NCI-H460 (cell line): Measurements from ENCODE around the gene TEAD1. TPM values are rescaled to one million over a fixed set of nuclear protein-coding genes. Genes with fewer than 3 reads are reported as not detected.
A peak's percentile ranks its signal among the peaks of the same experiment; 100 is the strongest.

Experiments used
- DNase-seq: peaks from one replicate; pipeline ENCODE4 v3.0.0-alpha.2; 2016; ENCODE audit warnings: low read depth; ENCODE audit errors: extremely low read depth
- total RNA-seq: library from RNA; depleted of rRNA; stranded (reverse); fragments of >200 nt; shearing (Covaris generic); gene quantifications from 2 replicates; pipeline ENCODE4 v1.2.3, GENCODE V29; 2014

TEAD1 gene
- total RNA-seq, 1 experiment from 2014 or later = 123 TPM

DNA sequence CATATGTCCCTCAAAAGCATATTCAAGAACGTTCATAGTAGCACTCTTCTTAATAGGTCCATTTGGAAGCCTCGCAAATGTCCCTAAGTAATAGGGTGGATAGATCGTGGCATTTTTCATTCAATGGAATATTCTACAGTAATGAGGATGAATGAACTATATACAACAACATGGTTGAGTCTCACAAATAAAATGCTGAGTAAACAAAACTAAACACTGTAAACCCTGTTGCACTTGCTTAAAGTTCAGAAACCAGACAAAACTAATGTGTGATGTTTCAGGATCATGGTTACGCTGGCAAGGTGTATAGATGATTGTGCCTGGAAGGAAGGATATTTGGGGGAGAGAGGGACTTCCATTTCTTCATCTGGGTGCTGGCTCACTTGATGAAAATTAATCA, 244.4 kb downstream of the TEAD1 start:
- no peak for DNase-seq

GRCh38 chr11:12922418-12922817, 248.2 kb downstream of the TEAD1 start:
- DNase-seq = no peak

GRCh38 chr11:12922980-12923507, 248.8 kb downstream of the TEAD1 start:
- no peak for DNase-seq

- no peak for DNase-seq
These were observed 250.4 kb downstream of the TEAD1 start for GRCh38 chr11:12924650-12925049.

DNA sequence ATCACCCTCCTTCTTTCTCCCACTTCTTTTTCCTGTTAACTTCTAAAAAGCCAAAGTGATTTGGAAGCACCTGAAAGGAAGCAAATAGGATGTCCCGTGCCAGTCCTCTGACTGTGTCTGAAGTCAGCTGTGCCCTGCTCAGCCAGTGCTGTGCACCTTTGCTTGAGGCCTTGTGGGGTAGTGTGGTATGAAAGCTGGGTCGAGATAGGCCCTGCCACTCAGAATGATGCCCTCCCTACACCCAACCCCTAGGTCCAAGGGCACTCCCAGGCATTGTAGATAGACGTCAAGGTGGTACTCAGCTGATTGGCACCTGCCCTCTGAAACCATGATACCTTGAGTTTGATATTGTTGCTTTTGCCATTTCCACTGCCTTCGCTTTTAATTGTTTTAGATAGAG, 251.3 kb downstream of the TEAD1 start:
- DNase-seq = no peak

DNA sequence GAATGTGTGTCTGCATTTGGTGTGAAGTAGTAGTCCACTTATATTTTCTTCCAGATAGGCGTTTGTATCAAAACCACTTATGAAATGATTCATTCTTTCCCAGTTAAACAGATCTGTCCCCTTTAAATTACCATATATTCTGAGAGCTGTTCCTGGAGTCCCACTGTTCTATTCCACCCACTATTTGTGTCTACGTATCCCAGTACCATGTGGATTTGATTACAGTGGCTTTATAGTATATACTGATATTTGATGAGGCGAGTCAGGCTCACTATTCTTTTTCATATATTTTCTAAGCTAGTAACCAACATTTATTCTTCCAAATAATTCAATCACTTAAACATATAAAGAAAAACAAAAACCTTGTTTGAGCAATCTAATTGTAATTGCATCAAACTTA, 253.0 kb downstream of the TEAD1 start:
- no peak for DNase-seq

DNA sequence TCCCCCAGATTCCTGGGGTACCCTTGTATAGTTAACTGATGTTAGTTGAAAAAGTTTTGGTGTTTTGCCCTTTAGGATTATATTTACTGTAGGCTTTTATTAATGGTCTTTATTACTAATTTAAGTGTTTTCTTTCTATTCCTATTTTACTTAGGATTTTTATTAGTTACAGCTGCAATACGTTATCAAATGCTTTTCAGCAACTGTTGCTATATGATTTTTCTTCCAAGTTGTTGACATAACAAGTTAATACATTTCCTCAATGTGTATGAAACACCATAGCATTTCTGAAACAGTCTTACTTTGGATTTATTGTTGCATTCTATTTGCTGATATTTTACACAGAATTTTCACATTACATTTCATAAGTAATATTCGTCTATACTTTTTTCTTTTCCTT, 253.7 kb downstream of the TEAD1 start:
- DNase-seq = no peak

- DNase-seq = no peak
These were observed 256.6 kb downstream of the TEAD1 start for GRCh38 chr11:12930850-12931249.

- DNase-seq = no peak
These were observed 258.3 kb downstream of the TEAD1 start for GRCh38 chr11:12932485-12932884.

DNA sequence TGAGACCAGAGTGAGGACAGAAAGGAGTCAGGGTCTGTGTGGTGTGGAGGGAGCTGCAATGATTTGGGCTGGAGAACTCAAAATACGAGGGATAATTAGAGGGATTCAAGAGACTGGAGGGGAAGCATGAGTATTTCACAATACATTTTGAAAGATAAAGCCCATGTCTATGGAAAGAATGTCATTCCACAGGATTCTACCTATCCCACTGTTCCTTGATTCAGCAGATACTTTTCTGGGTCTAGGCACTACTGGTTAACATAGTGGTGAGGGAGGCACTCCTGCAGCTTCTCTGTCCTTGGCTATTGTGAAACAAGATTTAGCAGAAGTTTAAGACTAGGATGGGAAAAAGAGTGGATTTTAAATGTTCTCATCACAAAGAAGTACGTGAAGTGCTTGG, 262.0 kb downstream of the TEAD1 start:
- DNase-seq = no peak

- no peak for DNase-seq
These were observed 264.5 kb downstream of the TEAD1 start for GRCh38 chr11:12938590-12939247.

GRCh38 chr11:12941671-12942070, 267.4 kb downstream of the TEAD1 start:
- no peak for DNase-seq

DNA sequence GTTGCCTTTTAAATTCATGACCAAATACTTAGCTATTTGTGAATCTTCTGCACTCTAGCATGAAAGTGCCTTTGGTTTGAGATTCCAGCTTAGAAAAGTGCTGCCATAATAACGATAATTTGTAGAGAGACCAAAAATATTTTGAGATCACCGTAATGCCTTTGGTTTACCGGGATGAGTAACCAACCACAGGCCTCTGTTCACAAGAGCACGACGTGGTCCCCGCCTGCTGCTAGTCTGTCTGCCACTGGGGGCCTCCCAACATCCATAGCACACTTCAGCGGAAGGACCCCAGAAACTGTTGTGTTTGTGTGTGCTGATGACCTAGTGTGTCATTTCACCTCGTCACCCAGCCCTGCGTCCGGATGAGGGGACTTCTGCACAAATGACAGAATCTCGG, 267.9 kb downstream of the TEAD1 start:
- DNase-seq = no peak

DNA sequence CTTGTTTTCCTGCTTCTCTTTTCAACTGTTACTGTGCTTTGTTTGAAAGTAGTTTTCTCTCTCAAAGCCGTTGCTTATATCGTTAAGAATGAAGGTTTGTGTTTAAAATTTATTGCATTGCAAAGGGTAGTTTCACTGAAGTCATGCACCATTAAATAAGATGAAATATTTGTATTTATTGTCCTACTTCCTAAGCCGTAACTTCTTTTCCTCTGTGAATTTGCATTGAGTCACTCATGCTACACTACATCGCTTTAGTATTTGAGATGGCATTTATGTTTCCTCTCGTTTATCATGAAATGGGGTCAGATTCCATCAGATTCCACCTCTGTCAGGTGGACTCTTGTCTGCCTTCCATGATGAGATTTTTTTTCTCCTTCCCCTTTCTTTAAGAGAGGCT, 269.1 kb downstream of the TEAD1 start:
- DNase-seq = no peak

DNA sequence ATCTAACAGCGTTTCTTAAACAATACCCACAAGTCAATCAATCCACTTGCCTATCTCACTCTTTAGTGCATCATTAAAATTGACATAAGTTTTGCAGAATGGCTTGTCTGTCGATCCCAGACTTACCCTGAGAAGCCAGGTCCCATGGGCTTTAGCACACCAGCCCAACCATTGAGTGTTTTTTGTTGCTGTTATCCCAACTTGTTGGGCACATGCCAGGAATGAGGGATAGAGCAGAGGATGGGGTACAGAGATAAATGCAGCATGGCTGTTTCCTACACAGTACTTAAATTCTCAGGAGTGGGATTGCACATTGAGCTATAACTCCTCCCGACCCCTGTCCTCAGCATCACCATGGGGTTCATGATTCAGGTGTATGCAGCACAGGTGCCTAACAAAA, 270.7 kb downstream of the TEAD1 start:
- no peak for DNase-seq

DNA sequence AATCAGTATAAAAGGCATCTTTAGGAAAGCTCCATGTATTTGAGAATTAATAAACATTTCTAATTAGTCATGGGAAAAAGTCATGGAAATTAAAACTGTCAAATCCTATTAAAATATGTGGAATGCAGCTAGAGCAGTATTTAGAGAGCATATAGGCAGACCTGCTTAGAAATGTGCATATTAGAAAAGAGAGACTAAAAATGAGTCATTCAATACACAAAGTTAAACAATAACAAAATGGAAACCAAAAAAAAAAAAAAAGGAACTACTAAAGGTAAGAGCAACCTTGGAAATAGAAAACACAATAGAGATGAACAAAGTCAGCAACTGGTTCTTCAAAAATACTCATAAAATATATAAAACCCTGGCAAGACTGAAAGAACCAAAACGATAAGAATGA, 275.2 kb downstream of the TEAD1 start:
- DNase-seq = no peak

- DNase-seq = peak; percentile 38
These were observed 276.4 kb downstream of the TEAD1 start for GRCh38 chr11:12950670-12951069.

GRCh38 chr11:12951376-12951775, 277.2 kb downstream of the TEAD1 start:
- DNase-seq = no peak

DNA sequence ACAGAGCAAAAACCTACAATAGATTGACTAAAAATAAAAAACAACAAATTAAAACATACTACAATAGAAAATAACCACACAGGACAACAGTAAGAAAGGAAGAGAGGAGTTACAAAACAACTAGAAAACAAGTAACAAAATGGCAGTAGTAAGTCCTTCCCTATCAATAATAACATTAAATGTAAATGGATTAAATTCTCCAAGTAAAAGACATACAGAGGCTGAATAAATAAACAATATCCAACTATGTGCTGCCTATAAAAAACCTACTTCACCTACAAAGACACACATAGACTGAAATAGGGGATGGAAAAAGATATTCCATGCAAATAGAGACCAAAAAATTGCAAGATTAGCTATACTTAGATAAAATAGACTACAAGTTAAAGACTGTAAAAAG, 277.9 kb downstream of the TEAD1 start:
- no peak for DNase-seq

- no peak for DNase-seq
These were observed 284.8 kb downstream of the TEAD1 start for GRCh38 chr11:12958986-12959385.

DNA sequence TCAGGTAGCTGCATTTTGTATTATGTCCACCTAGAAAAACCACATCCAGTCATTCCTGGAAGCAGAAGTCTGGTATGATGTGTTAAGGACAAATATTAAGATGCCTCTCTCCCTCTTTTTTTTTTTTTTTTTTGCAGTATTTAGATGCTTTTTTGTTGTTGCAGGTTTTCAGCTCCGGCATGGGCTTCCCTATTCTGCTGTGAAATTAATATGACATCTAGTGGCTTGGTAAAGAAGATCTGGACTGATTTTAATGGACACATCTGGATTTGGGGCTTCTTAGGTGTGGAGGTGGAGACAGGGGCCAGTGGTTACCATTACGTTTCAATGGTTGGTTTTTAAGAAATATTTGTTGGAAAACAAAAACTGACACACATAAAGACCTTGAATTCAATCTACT, 287.4 kb downstream of the TEAD1 start:
- no peak for DNase-seq

- DNase-seq = no peak
These were observed 288.1 kb downstream of the TEAD1 start for GRCh38 chr11:12962306-12962705.

DNA sequence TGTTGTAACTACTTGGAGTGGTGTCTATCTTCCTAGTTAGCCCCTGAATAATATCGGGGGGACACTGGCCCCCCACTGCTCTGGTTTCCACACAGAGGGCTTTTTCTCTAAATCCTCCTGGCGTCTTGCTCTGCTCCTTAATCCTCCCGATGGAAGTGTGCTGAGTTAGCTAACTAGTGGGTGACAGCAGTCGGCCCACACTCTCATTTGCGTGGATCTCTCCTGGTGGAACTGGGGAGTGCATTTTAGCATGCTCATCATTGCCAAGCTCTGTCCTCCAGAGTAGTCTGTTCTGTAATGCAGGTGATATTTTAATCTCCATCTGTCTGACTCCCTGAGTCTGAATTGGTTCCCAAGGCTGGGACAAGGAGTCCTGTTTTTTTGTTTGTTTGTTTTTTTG, 288.8 kb downstream of the TEAD1 start:
- DNase-seq = no peak
